DMS114 treated with DMSO at 0.1 percent for 48 hours (cell line): ENCODE measurements around the gene CAMK2G.
A peak's percentile ranks its signal among the peaks of the same experiment; 100 is the strongest.

Experiments used
- DNase-seq: peaks from one replicate; lab custom pipeline; 2025; ENCODE audit not compliant: unreplicated experiment; lab: John Stamatoyannopoulos, UW

The CAMK2G gene

DNA sequence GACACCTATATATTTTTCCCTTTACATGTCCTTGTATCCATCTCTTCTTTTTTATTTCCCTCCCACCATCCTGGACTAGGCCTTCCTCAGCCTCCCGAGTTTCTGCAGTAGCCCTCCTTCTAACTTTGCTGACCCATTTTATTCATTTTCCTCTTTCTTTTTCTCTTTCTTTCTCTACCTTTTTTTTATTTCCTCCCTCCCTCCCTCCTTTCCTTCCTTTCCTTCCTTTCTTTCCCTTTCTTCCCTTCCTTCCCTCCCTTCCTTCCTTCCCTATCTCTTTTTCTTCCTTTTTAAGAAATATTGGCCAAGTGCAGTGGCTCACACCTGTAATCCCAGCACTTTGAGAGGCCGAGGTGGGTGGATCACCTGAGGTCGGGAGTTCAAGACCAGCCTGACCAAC, 9.7 kb upstream of the CAMK2G start:
- DNase-seq, result no peak

DNA sequence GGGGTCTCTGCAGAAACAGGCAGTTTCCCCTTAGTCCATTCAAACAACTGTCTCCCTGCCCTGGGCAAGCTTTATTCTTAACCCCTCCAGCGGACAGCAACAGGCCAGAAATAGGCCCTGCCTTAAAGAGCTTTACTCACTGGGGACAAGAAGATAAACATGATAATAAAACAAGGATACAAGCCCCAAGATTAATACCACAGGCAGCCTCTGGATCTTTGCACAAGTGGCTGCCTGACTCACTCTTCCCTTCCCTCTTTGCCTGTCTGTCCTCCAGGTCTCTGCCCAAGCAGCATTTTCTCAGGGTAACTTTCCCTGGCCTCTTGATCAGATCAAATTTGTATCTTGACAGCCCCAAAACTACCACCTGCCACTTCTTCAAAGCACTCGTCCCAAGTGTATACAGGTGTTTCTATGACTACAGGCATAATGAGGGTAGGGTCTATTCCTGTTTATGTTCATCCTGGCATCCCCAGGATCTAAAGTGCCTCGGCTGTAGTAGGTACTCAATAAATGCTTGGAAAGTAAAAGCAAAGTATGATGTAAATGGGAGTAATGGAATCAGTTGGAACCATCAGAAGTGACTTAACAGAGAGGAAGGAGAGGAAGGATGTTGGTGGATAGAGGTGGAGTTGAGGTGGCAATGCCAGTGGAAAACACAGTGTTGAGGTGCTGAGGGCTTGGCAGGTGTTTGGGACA, 7.0 kb upstream of the CAMK2G start:
- no peak for DNase-seq

DNA sequence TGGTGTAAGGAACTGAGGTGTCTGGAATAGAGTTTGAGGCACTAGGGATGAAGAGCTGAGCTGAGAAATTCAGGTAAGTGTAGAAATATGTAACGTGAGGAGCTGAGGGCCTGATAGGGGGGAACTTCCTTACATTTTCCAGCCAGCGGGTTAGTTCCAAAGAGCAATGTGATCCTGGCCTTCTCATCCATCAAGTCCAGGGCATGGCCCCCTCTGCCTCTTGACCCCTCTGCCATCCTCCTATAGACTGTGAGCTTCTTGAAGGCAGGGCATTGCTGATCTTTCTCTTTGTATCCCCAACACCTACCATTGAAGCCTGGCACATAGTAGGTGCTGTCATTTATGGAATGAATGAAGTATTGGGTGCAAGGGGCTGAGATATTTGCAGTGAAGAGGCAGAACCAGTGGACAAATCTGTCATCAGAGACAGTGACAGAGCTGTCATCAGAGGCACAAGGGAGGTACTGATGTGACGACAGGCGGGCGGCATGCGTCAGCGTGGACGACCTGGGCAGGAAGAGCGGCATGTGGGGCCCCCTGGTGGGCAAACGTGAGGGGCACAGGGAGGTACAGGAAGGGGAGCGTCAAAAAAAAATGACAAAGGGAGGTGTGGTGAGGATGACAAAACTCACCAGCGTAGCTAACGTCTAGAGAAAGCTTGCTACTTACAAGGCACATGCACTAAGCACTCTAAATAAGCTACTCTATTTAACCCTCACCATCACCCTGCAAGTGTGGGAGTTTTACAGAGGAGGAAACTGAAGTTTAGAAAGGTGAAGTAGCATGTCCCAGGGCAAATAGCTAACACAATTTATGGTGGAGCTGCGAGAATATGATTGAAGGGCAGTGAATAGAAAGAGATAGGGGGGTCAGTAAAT, 5.2 kb upstream of the CAMK2G start:
- peak; percentile 65 for DNase-seq

DNA sequence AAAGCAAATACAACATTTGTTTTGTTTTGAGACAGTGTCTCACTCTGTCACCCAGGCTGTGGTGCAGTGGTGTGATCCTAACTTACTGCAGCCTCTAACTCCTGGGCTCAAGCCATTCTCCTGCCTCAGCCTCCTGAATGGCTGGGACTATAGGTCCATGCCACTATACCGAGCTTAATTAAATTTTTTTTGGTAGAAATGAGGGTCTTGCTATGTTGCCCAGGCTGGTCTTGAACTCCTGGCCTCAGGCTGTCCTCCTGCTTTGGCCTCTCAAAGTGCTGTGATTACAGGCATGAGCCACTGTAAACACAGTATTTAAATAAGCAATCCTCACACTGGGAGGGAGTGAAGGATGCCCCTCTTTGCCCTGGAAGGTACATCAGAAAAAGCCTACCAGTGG, 4.0 kb upstream of the CAMK2G start:
- no peak for DNase-seq

DNA sequence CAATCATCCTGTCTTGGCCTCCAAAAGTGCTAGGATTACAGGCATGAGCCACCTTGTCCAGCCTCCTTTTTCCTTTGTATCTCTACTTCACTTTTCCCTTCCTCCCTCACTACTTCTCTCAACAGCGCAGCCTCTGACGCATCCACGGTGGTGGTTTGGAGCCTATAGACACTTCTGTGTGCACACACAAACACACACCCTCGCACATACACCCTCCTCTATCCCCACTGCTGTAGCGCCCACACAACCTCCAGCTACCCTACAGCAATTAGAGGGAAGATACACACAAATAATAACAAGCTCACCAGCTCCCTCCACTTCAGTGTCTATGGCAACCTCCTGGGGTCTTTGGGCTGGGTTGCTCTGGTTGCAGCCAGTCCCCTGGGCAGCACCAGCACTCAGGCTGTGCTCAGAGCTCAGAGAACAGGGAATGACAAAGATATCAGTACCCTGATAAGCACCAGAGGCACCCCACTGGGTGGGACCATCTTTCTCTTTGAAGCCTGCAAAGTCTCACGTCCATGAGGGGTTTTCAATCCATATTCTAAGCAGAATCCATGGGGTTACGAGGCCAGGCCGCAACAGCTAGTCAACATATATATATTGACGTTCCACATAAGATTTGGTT, 3.3 kb upstream of the CAMK2G start:
- no peak for DNase-seq

DNA sequence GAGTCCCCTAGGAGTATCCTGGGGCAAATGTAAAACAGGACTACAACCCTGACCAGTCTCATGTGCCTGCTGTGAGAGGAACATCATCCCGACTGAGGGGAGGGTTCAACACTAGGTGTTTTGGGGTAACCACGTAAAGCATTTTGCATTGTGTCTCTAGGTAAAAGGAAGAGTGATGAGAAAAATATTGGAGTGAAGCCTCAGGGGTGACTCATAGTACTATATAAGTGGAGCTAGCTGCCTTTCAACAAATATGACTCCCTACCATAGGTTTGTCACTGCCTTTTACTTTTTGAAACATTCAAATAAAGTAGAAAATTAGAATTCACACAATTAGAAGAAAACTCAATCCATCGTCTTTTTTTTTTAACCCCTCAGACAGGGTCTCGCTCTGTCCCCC, 2.6 kb upstream of the CAMK2G start:
- DNase-seq, result no peak

DNA sequence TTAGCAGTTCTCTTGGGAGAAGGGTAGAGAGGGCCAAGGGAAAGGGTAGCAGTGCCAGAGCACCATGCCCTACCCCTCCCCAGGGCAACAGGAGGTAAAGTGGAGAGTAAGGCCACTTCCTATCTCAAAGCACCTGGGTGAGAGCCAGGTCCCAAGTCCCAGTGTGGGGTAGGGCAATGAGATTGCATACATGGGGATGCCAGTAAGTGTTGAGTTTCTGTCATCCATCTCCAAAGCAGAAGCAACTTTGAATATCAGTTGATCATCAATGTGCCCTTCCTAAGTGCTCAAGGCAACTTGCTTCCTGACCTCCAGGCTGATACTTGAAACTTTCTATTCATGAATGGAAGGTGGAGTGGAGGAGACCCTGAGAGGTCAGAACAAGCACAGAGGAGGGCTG, 2.2 kb upstream of the CAMK2G start:
- no peak for DNase-seq

DNA sequence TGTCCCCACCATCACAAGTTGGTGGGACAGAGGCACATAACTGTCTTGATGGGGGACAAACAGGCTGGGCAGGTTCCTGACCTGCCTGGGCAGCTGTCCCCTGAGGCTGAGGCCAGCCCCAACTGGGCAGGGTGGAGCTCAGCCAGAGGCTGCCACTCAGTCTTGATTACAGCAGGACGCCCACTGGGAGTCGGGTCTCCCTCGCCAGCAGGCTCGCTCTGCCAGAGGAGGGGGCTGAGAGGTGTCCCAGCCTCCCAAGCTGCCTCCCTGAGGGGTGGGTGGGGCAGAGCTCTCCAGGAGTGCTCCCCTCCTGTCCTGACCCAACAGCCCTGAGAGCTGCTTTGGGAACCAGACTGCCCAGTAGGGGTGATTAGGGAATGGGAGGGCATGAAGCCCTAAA, 1.8 kb upstream of the CAMK2G start:
- DNase-seq, result no peak

DNA sequence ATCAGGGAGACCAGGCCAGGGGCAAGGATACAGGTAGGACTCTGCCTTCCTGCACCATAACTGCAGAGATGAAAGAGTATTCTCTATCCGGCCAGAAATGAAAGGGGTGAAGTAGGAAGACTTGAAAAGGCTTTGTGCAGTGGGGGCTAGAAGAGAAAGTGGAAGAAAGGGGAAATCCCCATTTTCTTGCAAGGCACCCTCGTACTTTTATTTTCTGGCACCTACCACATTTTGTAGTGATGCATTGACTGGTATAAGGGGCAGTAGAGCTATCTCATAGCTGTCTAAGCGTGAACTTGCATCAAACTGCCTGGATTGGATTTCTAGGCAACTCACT, 752 bp upstream of the CAMK2G start:
- DNase-seq, result no peak

DNA sequence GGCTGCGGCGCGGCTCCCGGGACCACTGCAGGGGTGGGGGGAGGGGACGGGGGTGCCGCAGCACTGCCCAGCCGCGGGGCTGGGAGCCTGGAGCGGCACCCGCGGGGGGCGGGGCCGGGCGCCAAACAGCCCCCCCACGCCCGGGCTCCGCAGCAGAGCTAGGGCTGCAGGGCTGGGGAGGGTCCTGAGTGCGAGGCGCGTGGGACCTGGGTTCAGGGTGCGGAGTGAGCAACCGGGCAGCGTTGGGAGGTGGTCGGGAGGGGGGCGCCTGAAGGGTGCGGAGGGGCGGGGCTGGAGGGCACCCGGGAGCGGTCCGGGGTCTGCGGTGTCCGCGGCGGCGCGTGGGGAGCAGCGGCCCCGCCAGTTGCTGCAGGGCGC, 528 bp downstream of the CAMK2G start:
- DNase-seq, result no peak

DNA sequence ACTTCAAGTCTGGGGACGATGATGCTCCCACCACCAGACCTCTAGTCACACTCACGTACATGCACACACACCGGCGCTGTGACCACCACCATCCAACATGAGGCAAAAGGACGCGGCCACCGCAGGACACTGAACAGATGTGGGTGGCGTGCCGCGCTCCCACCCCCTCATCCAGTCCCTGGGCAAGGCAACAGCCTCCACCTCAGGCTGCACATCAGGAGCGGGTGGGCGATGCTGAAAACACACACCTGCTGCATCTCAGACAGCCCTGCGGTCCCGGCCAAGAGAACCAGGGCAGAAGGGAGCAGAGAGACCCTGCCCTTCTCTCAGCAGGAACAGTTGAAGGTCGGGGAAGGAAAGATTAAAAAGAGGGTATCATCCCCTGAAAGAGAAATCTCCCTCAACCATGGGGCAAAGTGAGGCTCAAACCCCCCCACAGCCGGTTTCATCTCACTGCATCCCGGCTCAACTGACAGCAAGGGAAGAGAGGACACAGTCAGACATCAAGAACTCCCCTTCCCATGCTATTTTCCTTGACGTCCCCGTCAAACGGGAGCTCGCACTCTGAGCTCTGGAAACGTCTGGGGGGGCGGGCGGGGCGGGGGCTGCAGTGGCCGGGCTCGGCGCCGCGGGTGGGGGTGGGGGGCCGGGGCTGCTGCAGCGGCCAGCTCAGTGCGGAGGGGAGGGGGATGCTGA, 1.1 kb downstream of the CAMK2G start:
- DNase-seq, result no peak

DNA sequence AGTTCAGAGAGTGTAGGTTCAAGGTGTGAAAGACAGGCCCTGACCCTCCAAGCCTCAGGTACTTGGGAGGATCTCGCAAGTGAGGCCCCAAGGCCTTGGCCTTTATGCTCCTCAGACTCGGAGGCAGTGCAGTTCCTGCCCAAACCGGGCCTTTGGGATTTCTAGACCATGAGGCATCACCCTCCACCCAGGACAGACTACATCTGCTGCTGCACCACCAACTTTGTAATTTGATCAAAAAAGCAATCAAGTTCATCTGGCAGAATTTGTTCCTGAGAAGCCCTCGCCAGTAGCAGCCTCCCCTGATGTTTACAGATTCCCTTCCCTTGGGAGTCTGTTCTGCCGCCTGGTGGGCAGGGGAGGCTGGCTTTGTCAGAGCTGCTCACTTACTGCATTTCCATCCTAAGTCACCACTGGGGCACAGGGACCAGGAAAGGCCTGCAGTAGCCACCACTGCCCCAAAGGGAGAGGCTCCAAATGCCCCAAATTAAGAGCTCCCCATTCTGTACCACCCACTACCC, 2.1 kb downstream of the CAMK2G start:
- DNase-seq, result no peak

DNA sequence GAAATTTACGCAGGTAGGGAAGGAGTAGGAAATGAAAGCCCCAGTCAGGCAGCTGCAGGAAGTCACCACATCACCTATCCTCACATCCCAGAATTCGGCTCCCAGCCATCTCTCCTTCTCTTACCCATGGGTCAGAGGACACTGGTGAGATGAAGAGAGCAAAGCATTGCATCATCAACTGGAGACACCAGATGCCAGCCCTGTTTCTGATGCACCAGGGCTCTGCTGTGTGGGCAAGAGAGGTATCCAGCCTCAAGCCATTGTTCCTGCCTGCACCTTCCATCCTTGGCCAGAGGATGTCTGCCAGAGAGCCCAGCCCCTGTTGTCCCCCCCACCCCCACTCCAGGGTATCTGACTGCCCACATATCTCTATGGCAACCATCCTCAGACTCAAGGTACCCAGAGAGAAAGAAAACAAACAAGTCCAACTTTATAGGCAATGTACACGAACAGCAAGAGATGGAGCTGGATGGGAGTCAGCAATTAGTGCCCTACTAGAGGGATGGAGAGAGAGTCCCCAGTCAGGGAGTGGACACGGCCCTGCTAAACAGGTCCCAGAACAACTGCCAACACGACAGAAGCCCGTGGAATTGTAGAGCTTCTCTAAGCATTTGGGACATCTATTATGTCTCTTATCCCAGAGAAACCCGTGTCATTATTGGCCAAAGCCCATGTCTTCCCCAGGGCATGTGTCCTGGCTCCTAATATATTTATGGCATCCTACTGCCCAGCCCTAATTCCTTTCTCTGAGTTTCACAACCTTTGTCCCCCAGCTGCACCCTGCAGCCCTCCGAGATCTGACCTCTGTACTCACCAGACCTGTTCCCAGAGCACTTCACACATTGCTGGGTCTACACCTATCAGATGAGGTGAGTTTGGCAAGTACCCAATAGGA, 2.8 kb downstream of the CAMK2G start:
- DNase-seq, result no peak

DNA sequence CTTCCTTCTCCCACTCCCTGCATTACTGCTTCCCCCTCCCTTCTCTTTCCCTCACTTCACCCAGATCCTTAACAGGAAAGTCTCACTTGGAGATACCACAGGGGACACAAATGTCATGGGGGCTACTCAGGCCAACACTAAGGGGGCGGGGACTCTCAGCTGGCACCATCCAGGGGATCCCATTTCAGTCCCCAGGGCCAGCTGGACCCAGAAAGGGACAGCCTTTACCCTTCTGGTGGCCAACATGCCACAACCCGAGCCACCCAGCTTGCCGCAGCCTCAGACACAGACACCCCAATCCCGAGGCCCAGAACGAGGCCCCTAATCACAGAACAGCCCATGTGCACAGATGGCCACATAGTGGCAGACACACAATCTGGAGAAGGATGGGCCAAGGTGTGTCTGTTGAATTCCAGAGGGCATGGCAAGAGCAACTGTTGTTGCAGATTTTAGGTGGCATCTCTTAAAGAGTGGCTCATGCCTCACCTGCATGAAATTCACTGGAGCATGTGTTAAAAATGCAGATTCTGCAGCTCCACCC, 5.6 kb downstream of the CAMK2G start:
- no peak for DNase-seq

DNA sequence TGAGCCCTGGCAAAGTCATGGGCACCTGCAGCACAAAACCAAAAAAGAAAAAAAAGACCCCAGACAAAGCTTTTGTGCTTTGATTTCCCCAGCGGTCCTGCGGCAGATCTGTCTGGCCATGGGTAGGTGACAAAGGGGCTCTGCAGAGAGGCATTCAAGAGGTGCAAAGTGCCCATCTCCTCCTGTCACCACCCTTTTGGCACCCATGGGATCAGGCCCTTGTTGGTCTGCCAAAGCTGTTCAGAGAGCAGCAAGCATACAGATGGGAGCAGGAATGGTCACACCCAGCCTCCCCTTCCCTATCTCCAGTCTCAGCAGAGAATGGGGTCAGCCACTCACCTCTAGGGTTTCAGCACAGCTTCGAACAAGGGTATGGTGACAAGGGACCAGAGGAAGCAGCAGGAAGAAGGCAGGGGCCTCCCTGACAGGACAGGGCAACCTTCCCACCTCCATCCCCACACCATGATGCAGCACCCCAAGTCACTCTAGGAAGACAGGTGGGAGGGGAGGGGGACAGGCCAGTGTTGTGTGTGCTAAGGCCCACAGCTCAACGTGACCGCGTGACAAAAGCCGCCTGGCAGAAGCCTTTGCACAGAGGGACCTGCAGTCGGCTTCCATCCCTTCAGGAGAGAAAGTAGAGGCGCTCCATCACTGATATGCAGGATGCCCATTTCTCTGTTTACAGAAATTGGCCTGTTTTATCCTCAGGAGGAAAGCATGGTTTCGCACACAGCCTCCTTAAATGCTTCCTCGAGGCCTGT, 6.3 kb downstream of the CAMK2G start:
- DNase-seq, result no peak

DNA sequence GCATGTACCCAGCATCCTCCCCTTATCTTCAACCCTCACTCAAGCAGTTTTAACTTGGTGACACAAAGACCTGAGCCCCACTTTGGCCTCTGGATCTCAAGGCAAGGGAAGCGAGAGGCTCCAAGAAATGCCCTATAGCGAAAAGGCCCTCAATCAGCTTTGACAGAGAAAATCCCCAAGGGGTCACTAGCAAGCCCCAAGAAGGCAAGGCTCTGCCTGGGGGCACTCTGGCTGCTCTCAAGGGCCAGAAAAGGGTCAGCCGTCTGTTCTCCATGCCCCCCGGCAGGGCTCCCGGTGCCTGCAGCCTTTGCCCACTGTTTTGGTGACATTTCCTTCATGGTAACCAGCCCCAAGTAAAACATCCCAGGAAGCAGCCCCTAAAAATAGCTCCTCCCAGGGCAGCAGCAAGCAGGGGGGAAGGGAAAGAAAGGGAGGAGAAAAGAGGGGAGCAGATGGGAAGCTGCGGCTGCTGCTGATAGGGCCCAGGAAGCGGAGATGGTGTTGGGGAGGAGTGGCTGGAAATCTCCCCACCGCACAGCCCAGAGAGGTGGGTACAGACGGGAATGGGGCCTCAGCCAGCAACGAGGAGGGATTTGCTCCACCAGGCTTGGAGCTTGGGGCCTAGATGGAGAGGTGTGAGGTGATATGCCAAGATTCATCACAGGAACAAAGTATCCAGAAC, 7.1 kb downstream of the CAMK2G start:
- DNase-seq, result no peak

DNA sequence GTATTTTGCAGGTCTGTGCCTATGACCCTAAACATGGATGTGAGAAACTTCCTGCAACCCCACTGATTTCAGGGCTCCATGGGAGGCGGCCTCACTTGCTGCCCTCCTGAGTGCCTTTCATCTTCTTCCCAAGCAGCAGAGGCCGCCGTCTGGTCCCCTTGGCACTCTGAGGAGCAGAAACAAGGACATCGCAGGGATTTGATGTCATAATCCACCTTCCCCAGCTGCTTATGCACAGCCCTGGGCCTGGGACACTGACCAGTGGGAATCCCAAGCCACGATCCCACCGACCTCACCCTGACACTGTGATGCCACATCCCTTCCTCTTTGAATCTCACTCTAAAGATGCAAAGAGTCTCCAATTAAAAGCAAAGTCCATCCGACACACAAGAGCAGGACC, 7.7 kb downstream of the CAMK2G start:
- DNase-seq, result no peak

DNA sequence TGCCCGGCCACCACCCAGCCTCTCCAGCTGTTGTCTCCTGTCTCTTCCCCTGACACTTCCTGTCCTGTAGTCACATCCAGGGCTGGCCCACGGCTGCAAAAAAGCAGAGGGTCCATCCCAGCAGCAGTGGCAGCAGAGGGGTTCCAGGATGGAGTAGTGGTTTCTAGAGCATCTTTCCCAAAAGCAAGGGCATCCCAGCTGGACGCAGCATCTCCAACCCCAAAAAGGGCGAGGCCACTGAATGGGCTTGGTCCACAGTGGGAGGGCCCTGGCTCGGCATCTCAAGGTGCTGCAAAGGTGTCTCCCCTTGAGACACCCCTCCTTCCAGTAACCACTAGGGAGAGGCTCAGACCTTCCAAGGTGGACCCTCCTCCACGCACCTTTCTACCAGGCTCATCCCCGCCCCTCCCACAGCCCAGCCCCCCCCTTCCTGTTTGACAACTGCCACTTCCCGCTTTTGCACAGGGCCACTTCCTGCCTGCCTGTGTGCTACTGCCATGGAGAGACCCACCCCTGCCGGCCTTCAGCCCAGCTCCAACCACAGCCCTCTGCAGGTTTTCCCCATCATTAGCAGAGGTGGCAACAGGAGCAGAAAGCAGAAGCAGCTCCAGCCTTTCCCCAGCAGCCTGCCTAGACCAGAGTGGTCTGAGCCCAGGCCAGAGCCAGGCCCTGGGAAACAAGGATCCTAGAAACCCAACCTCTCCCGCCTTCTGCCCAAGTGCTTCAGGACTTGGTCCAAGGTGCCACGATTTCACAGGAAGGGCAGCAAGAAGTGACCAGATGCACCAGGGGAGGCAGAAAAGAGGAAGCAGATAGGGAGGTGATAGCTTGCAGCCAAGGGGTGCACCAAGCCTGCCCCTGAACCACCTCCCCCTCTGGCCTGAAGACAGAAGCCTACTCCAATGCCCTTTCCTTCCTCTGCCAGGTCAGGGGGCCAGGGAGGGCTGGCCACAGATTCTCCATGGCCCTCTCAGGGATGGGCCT, 8.6 kb downstream of the CAMK2G start:
- DNase-seq, result no peak
